B cell (primary cell): ENCODE measurements around the gene AAK1.

Experiments
- CTCF ChIP-seq: fragments of 200-600 bp; IDR thresholded peaks from one replicate; pipeline ENCODE4 v1.8.0; 2022; ENCODE audit warnings: antibody characterized with exemption, mild to moderate bottlenecking
- EZH2 ChIP-seq: IDR thresholded peaks from 2 replicates; pipeline ENCODE4 v1.6.1; 2012; ENCODE audit warnings: borderline replicate concordance, low read depth, mild to moderate bottlenecking, moderate library complexity, low read length; ENCODE audit not compliant: insufficient read depth, poor library complexity, severe bottlenecking

DNA sequence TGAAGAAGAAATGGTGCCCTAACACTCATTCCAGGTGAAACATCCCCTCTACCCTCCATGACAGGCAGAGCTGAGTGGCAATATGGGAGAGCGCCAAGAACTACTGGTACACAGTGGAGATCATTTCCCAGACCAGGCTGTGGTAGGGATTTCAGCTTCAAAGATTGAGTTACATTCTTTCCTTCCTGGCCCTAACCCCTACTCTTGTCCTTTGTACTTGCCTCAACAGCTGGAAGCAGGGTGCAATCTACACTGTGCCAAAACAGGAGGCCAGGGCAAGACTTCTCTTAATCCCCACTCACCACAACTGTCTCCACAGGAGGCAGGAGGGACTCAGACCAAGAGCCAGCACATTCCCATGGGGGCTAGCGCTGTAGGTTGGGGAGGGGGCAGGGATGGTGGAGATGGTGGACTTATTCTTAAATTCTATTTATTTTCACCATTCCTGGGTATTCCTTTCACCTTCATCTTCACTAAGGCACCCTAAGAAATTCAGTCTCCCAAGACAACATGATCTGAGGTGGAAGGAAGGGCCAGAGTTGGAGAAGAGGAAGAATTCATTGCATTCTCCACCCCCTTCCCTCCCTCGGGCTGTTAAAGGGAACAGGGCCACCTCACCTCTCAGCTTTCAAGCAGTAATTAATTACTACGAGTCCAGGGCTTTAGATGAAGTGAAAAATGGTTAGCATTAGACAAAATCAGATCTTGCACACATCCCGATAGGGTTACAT, 65.9 kb downstream of the AAK1 start:
- TF ChIP-seq CTCF (no peak), EZH2 (no peak)
